A549 (cell line): ENCODE data around the gene CYP2A6. TPM values are rescaled to one million over a fixed set of nuclear protein-coding genes. Genes with fewer than 3 reads are reported as not detected.
A peak's percentile ranks its signal among the peaks of the same experiment; 100 is the strongest.
"Not testable (repeated sequence)": the region's sequence is repeated elsewhere in the genome, so short reads cannot be mapped to it uniquely, and the experiment has no call there.

ENCODE experiments used
- ATAC-seq, 2 experiments: fragments of 200-7000 bp in 1 of 2; fragments of >200 bp in 1 of 2; cut with Nextera tagmentation in 1 of 2; cut with Tn5 transposase in 1 of 2; 3 replicates each; pipeline versions ENCODE4 v1.8.0 to v1.9.1; 2018 to 2020; ENCODE audit warnings: mild to moderate bottlenecking in 1 of 2, moderate library complexity in 1 of 2
- CTCF ChIA-PET: fragments of 300-600 bp; sonication (Branson Sonifier 250); formaldehyde crosslinking; extraction: SDS; loops from one replicate; lab custom pipeline; 2021; ENCODE audit warnings: antibody characterized with exemption, inconsistent platforms; lab: Yijun Ruan, JAX
- POLR2A ChIA-PET: fragments of 350-600 bp; formaldehyde crosslinking; extraction: SDS; loops from one replicate; lab custom pipeline; 2021; ENCODE audit warnings: antibody characterized with exemption, inconsistent platforms; lab: Yijun Ruan, JAX
- DNase-seq, 2 experiments: peaks; one replicate each; pipeline versions ENCODE4 v3.0.0 to v3.0.0-alpha.2; 2011 to 2016; ENCODE audit warnings: low read depth in 1 of 2, low spot score in 1 of 2
- FAIRE-seq: peaks from 2 replicates; lab custom pipeline; 2011; peaks lifted over from hg19 to GRCh38; lab: Jason Lieb, UNC
- H3K27ac ChIP-seq, 2 experiments: fragments of >200 bp; sonication (Bioruptor Twin); formaldehyde crosslinking; 3 replicates each; pipeline ENCODE4 v1.5.1; 2016 to 2017
- H3K4me1 ChIP-seq: fragments of >200 bp; sonication (Bioruptor Twin); formaldehyde crosslinking; 3 replicates; pipeline ENCODE4 v1.6.1; 2016
- H3K4me2 ChIP-seq: fragments of >200 bp; sonication (Bioruptor Twin); formaldehyde crosslinking; 3 replicates; pipeline ENCODE4 v1.6.1; 2016
- H3K4me3 ChIP-seq: fragments of >200 bp; sonication (Bioruptor Twin); formaldehyde crosslinking; 3 replicates; pipeline ENCODE4 v1.5.1; 2016
- H3K9me3 ChIP-seq: fragments of >200 bp; sonication (Bioruptor Twin); formaldehyde crosslinking; 3 replicates; pipeline ENCODE4 v1.6.1; 2016
- BCL3 ChIP-seq: fragments of >200 bp; sonication (Bioruptor Twin); formaldehyde crosslinking; IDR thresholded peaks from 3 replicates; pipeline ENCODE4 v1.6.1; 2016
- EHF ChIP-seq: fragments of 250-450 bp; sonication (Bioruptor Pico); IDR thresholded peaks from 2 replicates; pipeline ENCODE4 v1.5.0; 2020; ENCODE audit warnings: mild to moderate bottlenecking
- EHMT2 ChIP-seq: fragments of 200-600 bp; sonication (generic); IDR thresholded peaks from 2 replicates; pipeline ENCODE4 v1.6.1; 2016; ENCODE audit warnings: antibody characterized with exemption, low read depth, mild to moderate bottlenecking, moderate library complexity
- HES2 ChIP-seq: fragments of >200 bp; sonication (Bioruptor Twin); formaldehyde crosslinking; IDR thresholded peaks from 2 replicates; pipeline ENCODE4 v1.6.1; 2016
- JUN ChIP-seq, 2 experiments: fragments of >200 bp; sonication (Bioruptor Twin); formaldehyde crosslinking; IDR thresholded peaks; 2 replicates in 1 of 2; 3 replicates in 1 of 2; pipeline ENCODE4 v1.6.1; 2016 to 2017
- MAX ChIP-seq: IDR thresholded peaks from 2 replicates; pipeline ENCODE4 v1.6.1; 2012
- NR3C1 ChIP-seq: fragments of >200 bp; sonication (Bioruptor Twin); formaldehyde crosslinking; IDR thresholded peaks from 3 replicates; pipeline ENCODE4 v1.6.1; 2017
- RCOR1 ChIP-seq: fragments of 150-350 bp; IDR thresholded peaks from 2 replicates; pipeline ENCODE4 v1.6.1; 2014; ENCODE audit warnings: antibody characterized with exemption, low read length, low read depth
- REST ChIP-seq: fragments of 200-600 bp; sonication (generic); IDR thresholded peaks from 2 replicates; pipeline ENCODE4 v1.6.1; 2016; ENCODE audit warnings: antibody characterized with exemption, mild to moderate bottlenecking, moderate library complexity
- RFX5 ChIP-seq: fragments of 450-650 bp; IDR thresholded peaks from 2 replicates; pipeline ENCODE4 v1.7.1; 2014; ENCODE audit warnings: antibody characterized with exemption, mild to moderate bottlenecking, moderate library complexity
- USF2 ChIP-seq: fragments of 450-650 bp; IDR thresholded peaks from 2 replicates; pipeline ENCODE4 v1.6.1; 2014; ENCODE audit warnings: antibody characterized with exemption
- WGBS: methylation state at CpG from one replicate; pipeline ENCODE4 v1.1.6; 2017; ENCODE audit errors: missing lambda C conversion rate; 5-methylcytosine and 5-hydroxymethylcytosine counted together
- polyA plus RNA-seq, 4 experiments: library from polyadenylated mRNA; depleted of rRNA in 3 of 4; stranded (reverse); fragments of >200 nt; fragmentation: RNase III in 1 of 4; extraction: RNeasy Plus Mini Kit Qiagen cat#74134 plus additional on column Dnase treatment in 1 of 4; gene quantifications; 2 replicates in 3 of 4; 3 replicates in 1 of 4; pipeline ENCODE4 v1.2.3, GENCODE V29; 2011 to 2017

The CYP2A6 gene
- polyA plus RNA-seq, 2 of the 4 experiments (the other 2 are of a cell fraction), result not detected

GRCh38 chr19:40811478-40812341 lies 38.5 kb downstream of the CYP2A6 start:
- H3K4me3 ChIP-seq, result no peak overlapping the region

GRCh38 chr19:40810649-40811408 lies 39.4 kb downstream of the CYP2A6 start:
- H3K9me3 ChIP-seq, result not testable (repeated sequence)
- H3K4me1 ChIP-seq, result peaks cover 19% of the 10 kb centered on the region
- ATAC-seq (peak; percentile 41 to 73), FAIRE-seq (peak; percentile 70), DNase-seq (peak; percentile 50 to 76)
- 0 out of 3 replicates have a peak, but pooled peaks have one; percentile 19 for TF ChIP-seq BCL3
- 0 out of 5 replicates have a peak, but pooled peaks of 1 of the 2 experiments have one; percentile 21 for TF ChIP-seq JUN (IDR thresholded peaks at IDR 0.05)
- peak; percentile 47; the same call in 1 of the 2 replicates for TF ChIP-seq MAX
- H3K27ac ChIP-seq, result peak overlapping the region; percentile 25 to 50; a peak in 4 of 6 replicates
- CTCF ChIA-PET, result interaction anchor here (0.7 to 1.3 kb wide), 3 partner anchors 9 to 454 kb away, joined by 3 to 6 read pairs (median 4); partner anchors contain the start of gene EGLN2
- POLR2A ChIA-PET, result interaction anchor here (1.3 kb wide), 1 partner anchor 33 kb away, joined by 6 read pairs; the partner anchor contains the start of gene RAB4B
- peak overlapping the region; percentile 23; the same call in 1 of the 3 replicates for H3K4me3 ChIP-seq
- peak overlapping the region; percentile 54 for H3K4me2 ChIP-seq
- 60% methylated on average over 61 of the region's 65 CpGs for WGBS

More at GRCh38 chr19:40811478-40812341, 38.5 kb downstream of the CYP2A6 start:
- DNase-seq (no peak), FAIRE-seq (no peak), ATAC-seq (no peak)
- no peak for TF ChIP-seq USF2
- no peak for TF ChIP-seq EHMT2
- TF ChIP-seq REST, result no peak
- 0 out of 5 replicates have a peak, but pooled peaks of 1 of the 2 experiments have one; percentile 12 for TF ChIP-seq JUN (IDR thresholded peaks at IDR 0.05)
- Histone ChIP-seq H3K27ac (peak overlapping the region; percentile 25 to 50; a peak in 4 of 6 replicates), H3K4me2 (peak overlapping the region; percentile 54), H3K9me3 (no peaks in the 10 kb centered on the region), H3K4me1 (peaks cover 15% of the 10 kb centered on the region)
- ChIA-PET POLR2A (interaction anchor here (1.3 kb wide), 1 partner anchor 33 kb away, joined by 6 read pairs; the partner anchor contains the start of gene RAB4B), CTCF (interaction anchor here (0.7 to 1.5 kb wide), 7 partner anchors 8 to 453 kb away, joined by 3 to 8 read pairs (median 4); partner anchors contain the start of gene EGLN2)
- WGBS, result 89% methylated on average over 35 of the region's 35 CpGs

- ChIA-PET CTCF (interaction anchor here (1.1 to 15.7 kb wide), 3 partner anchors 10 to 148 kb away, joined by 3 to 162 read pairs (median 146); no protein-coding TSS in a partner anchor), POLR2A (no interaction called here)
- H3K27ac ChIP-seq, result no peak overlapping the region
- H3K9me3 ChIP-seq, result no peaks in the 10 kb centered on the region
- H3K4me1 ChIP-seq, result peaks cover 19% of the 10 kb centered on the region
- FAIRE-seq (no peak), DNase-seq (no peak), ATAC-seq (no peak)
- TF ChIP-seq MAX (no peak), EHF (CRISPR knock-in tag) (no peak), NR3C1 (no peak), RFX5 (no peak), RCOR1 (no peak), HES2 (no peak)
- H3K4me3 ChIP-seq, result no peak overlapping the region
- WGBS, result 95% methylated on average over 14 of the region's 14 CpGs
- no peak overlapping the region; the same call in 2 of the 3 replicates for H3K4me2 ChIP-seq
These were observed 40.1 kb downstream of the CYP2A6 start for GRCh38 chr19:40810160-40810559.
